Measurements from ENCODE around the gene MTIF3. TPM values are rescaled to one million over a fixed set of nuclear protein-coding genes. Genes with fewer than 3 reads are reported as not detected.

Gene MTIF3
- polyA plus RNA-seq (ENCODE audit: insufficient read depth in 1 of 5, insufficient read length in 5 of 5, low replicate concordance in 1 of 5): 10 to 100 TPM; 62.4 to 76.9 (median 67.0) TPM
- long read RNA-seq, donor 1, transcript MTIF3-202 (5 exons, 1,005 nt): major isoform, 13 of 47 reads
- long read RNA-seq, donor 1, transcript MTIF3-203 (3 exons, 889 nt): minor isoform, 8 of 47 reads
- long read RNA-seq, donor 1, partial matches to known transcripts: 19 of 47 reads
- long read RNA-seq, donor 1, other reads (novel, unspliced or antisense): 0 of 47 reads
- long read RNA-seq, donor 2, partial matches to known transcripts: 0 of 2 reads
- long read RNA-seq, donor 2, other reads (novel, unspliced or antisense): 0 of 2 reads
- long read RNA-seq, donor 3, transcript MTIF3-202 (5 exons, 1,005 nt): minor isoform, 8 of 30 reads
- long read RNA-seq, donor 3, transcript MTIF3-203 (3 exons, 889 nt): major isoform, 9 of 30 reads
- long read RNA-seq, donor 3, partial matches to known transcripts: 9 of 30 reads
- long read RNA-seq, donor 3, other reads (novel, unspliced or antisense): 0 of 30 reads
- long read RNA-seq, donor 4, transcript MTIF3-202 (5 exons, 1,005 nt): major isoform, 5 of 19 reads
- long read RNA-seq, donor 4, partial matches to known transcripts: 9 of 19 reads
- long read RNA-seq, donor 4, other reads (novel, unspliced or antisense): 0 of 19 reads
- long read RNA-seq, donor 5, transcript MTIF3-203 (3 exons, 889 nt): minor isoform, 5 of 41 reads
- long read RNA-seq, donor 5, transcript MTIF3-202 (5 exons, 1,005 nt): major isoform, 10 of 41 reads
- long read RNA-seq, donor 5, partial matches to known transcripts: 23 of 41 reads
- long read RNA-seq, donor 5, other reads (novel, unspliced or antisense): 0 of 41 reads
- long read RNA-seq, donor 6, transcript MTIF3-202 (5 exons, 1,005 nt): major isoform, 10 of 39 reads
- long read RNA-seq, donor 6, transcript MTIF3-203 (3 exons, 889 nt): major isoform, 10 of 39 reads
- long read RNA-seq, donor 6, partial matches to known transcripts: 16 of 39 reads
- long read RNA-seq, donor 6, other reads (novel, unspliced or antisense): 0 of 39 reads
- long read RNA-seq, donor 7, transcript MTIF3-202 (5 exons, 1,005 nt): major isoform, 10 of 169 reads
- long read RNA-seq, donor 7, partial matches to known transcripts: 59 of 169 reads
- long read RNA-seq, donor 7, other reads (novel, unspliced or antisense): 96 of 169 reads
- long read RNA-seq, donor 8, partial matches to known transcripts: 5 of 11 reads
- long read RNA-seq, donor 8, other reads (novel, unspliced or antisense): 0 of 11 reads

GRCh38 chr13:27449936-27450828 is at the start of gene MTIF3:
Gene MTIF3 (minus strand): TSS chr13:27450564. CDS start chr13:27440448, 10,116 bp downstream.
- peak; percentile 92 to 93 for DNase-seq

GRCh38 chr13:27497563-27498230 is 47.3 kb upstream of the MTIF3 start:
- no peak for DNase-seq

- DNase-seq: no peak
These were observed 46.3 kb upstream of the MTIF3 start for GRCh38 chr13:27496536-27497273.

GRCh38 chr13:27496006-27496405 is 45.6 kb upstream of the MTIF3 start:
- no peak for DNase-seq

GRCh38 chr13:27495551-27495950 is 45.2 kb upstream of the MTIF3 start:
- DNase-seq: no peak

- DNase-seq: no peak
These were observed 43.6 kb upstream of the MTIF3 start for GRCh38 chr13:27493981-27494380.

- DNase-seq: no peak
These were observed 39.1 kb upstream of the MTIF3 start for GRCh38 chr13:27489456-27489855.

- no peak for DNase-seq
These were observed 37.4 kb upstream of the MTIF3 start for GRCh38 chr13:27487776-27488175.

- no peak for DNase-seq
These were observed 33.1 kb upstream of the MTIF3 start for GRCh38 chr13:27483421-27483820.

GRCh38 chr13:27482983-27483382 is 32.6 kb upstream of the MTIF3 start:
- DNase-seq: no peak

GRCh38 chr13:27481766-27482165 is 31.4 kb upstream of the MTIF3 start:
- DNase-seq: no peak

GRCh38 chr13:27476943-27477703 is 26.8 kb upstream of the MTIF3 start:
- no peak for DNase-seq

- DNase-seq: no peak
These were observed 24.4 kb upstream of the MTIF3 start for GRCh38 chr13:27474751-27475268.

- DNase-seq: no peak
These were observed 22.6 kb upstream of the MTIF3 start for GRCh38 chr13:27472941-27473340.

- no peak for DNase-seq
These were observed 22.1 kb upstream of the MTIF3 start for GRCh38 chr13:27472441-27472840.

GRCh38 chr13:27470075-27470820 is 19.9 kb upstream of the MTIF3 start:
- DNase-seq: no peak

- DNase-seq: no peak
These were observed 16.1 kb upstream of the MTIF3 start for GRCh38 chr13:27466513-27466912.

- DNase-seq: no peak
These were observed 15.2 kb upstream of the MTIF3 start for GRCh38 chr13:27465611-27466010.
